OCI-LY1 (cell line): ENCODE measurements around the gene FILIP1L.

Experiments used
- CTCF ChIP-seq: fragments of 200-600 bp; sonication (generic), shearing (Covaris generic); IDR thresholded peaks from 2 replicates; pipeline ENCODE4 v1.5.1; 2017; ENCODE audit warnings: mild to moderate bottlenecking, antibody characterized with exemption, low read length, moderate library complexity, mixed read lengths
- EZH2 ChIP-seq: fragments of 200-600 bp; sonication (generic), shearing (Covaris generic); IDR thresholded peaks from 2 replicates; pipeline ENCODE4 v1.8.0; 2017; ENCODE audit warnings: borderline replicate concordance, mixed run types, mild to moderate bottlenecking, antibody characterized with exemption, low read length, moderate library complexity, mixed read lengths

GRCh38 chr3:100107221-100107814 is 7.0 kb downstream of the FILIP1L start:
- no peak for TF ChIP-seq CTCF
- TF ChIP-seq EZH2, result no peak
